RPMI7951 (cell line): ENCODE results near the gene ABCC3. TPM values are rescaled to one million over a fixed set of nuclear protein-coding genes. Genes with fewer than 3 reads are reported as not detected.
"Not testable (repeated sequence)": the region's sequence is repeated elsewhere in the genome, so short reads cannot be mapped to it uniquely, and the experiment has no call there.

Experiments used
- DNase-seq: peaks from one replicate; pipeline ENCODE4 v3.0.0-alpha.2; 2012; ENCODE audit warnings: low read depth
- total RNA-seq: library from RNA; depleted of rRNA; stranded (reverse); fragments of >200 nt; shearing (Covaris generic); gene quantifications from 2 replicates; pipeline ENCODE4 v1.2.3, GENCODE V29; 2014

The ABCC3 gene
- total RNA-seq, 1 experiment from 2014 or later = 28.4 TPM

DNA sequence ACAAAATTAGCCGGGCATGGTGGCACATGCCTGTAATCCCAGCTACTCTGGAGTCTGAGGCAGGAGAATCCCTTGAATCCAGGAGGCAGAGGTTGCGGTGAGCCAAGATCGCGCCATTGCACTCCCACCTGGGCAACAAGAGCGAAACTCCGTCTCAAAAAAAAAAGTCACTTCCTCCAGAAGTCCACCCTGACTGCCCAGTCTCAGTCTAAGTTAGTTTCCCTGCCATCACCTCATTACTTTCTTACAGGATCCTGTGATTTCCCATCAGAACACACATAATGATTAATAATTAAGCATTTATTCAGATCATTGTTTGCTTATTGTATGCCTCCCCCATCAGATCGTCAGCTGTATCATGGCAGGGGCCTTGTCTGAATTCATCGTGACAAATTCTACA, 31.6 kb downstream of the ABCC3 start:
- DNase-seq = no peak

DNA sequence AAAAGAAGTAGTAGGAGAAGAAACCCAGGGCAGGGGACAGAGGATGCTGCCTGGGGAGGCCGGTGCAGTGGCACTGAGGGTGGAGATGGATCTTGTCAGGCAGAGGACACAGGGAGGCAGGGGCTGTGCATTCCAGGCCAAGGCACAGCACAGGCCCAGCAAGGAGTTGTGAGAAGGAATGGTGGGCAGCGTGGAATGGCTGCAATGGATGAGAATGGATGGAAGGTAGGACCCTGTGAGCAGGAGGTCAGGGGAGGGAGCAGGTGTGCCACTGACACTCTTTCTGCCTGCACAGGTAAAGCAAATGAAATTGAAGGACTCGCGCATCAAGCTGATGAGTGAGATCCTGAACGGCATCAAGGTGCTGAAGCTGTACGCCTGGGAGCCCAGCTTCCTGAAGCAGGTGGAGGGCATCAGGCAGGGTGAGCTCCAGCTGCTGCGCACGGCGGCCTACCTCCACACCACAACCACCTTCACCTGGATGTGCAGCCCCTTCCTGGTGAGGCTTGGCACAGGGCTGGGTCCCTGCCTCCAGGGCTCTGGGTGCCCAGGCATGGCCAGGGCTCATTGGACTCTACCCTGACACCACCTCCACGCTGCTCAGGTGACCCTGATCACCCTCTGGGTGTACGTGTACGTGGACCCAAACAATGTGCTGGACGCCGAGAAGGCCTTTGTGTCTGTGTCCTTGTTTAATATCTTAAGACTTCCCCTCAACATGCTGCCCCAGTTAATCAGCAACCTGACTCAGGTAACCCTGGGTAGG, 32.8 kb downstream of the ABCC3 start:
- DNase-seq = no peak

DNA sequence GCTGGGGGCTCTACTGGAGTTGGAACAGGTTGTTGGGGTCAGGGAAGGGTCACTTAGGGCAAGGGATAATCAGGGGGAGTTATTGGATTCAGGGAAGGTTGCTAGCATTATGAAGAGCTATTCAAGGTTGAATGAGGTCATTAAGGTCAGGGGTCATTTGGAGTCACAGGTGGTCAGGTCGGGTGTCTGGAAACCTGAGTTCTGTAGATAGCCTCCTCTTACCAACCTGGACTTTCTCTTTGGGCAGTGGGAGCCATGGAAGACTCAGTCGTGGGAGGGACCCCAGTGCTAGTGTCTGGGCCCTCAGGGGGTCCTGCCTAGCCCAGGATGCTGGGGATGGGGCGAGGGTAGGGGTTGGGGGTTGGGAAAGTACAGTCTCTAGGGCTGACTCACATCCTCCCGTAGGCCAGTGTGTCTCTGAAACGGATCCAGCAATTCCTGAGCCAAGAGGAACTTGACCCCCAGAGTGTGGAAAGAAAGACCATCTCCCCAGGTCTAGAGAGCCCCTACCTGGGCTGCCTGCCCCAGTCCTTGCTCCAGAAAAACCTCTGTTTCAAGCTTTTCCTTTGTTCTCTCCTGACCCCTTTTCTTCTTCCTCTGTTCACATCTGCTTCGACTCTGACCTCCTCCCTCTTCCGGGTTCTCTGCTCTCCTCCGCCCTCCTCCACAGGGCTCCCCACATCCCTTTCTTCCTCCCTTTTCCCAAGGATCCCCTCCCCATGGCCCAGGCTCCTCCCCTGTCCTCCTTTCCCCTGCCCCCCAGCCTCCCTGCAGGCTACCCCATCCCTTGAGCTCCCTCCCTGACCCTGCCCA, 33.5 kb downstream of the ABCC3 start:
- DNase-seq = peak; percentile 53

DNA sequence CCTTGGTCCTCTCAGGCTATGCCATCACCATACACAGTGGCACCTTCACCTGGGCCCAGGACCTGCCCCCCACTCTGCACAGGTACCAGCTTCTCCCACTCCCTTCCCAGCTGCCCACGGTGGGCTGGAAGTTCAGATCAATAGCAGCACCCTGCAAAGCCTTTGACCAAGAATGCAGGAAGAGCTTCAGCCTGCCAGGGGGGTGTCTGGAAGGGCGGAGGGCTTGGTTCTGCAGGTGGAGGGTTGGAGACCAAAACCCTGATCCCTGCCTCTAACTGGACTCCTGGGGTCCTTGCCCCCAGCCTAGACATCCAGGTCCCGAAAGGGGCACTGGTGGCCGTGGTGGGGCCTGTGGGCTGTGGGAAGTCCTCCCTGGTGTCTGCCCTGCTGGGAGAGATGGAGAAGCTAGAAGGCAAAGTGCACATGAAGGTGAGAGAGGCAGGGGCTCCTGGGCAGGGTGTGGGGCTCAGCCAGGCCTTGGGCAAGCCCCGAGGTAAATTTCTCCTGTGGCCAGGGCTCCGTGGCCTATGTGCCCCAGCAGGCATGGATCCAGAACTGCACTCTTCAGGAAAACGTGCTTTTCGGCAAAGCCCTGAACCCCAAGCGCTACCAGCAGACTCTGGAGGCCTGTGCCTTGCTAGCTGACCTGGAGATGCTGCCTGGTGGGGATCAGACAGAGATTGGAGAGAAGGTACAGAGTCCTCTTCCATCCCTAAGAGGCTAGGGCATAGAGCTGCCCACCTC, 34.3 kb downstream of the ABCC3 start:
- DNase-seq = no peak

DNA sequence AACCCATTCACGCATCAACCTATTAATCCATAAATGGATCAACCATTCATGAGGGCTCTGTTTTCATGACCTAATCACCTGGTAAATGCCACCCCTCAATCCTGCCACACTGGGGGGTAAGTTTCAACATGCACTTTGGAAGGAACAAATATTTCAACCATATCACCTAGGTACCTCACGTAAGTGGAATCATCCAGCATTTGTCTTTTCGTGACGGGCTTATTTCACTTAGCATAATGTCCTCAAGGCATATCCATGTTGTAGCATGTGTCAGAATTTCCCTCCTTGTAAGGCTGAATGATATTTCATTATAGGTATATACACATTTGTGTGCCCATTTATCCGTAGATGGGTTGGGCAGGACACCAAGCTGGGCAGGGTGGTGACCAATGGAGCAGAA, 37.4 kb downstream of the ABCC3 start:
- DNase-seq = no peak

DNA sequence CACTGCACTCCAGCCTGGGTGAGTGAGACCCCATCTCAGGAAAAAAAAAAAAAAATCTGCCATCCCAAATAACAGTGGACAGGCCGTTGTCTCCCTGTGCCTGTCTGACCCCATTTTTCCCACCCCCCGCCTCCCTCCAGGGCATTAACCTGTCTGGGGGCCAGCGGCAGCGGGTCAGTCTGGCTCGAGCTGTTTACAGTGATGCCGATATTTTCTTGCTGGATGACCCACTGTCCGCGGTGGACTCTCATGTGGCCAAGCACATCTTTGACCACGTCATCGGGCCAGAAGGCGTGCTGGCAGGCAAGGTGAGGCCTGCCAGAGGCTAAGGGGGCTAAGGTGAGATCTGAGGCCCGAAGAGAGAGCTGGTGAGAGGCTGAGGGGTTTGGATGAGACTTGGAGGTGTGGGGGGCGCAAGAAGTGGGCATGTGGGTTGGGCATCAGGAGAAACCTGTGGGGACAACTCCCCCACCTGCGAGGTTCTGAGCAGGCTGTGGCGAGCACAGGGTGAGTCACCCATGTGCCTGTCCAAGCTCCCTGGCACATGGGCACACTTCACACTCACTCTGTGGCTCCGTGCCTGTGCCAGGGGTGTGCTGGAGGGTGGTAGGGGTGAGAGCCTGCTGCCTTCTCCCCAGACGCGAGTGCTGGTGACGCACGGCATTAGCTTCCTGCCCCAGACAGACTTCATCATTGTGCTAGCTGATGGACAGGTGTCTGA, 38.3 kb downstream of the ABCC3 start:
- DNase-seq = no peak

DNA sequence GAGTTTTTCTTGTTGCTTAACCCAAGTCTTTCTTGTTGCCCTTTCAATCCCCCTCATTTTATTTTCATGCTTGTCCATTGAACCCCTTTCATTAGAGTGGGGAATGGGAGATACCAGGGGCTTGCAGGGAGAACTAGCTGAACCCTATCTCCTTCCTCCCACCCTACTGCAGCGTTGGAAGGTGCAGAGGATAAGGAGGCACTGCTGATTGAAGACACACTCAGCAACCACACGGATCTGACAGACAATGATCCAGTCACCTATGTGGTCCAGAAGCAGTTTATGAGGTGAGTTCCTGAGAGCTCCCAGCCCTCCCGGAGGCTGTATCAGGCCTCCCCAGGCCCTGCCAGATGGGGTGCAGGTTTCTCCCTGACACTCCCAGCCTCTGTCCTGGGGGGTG, 40.5 kb downstream of the ABCC3 start:
- DNase-seq = no peak

DNA sequence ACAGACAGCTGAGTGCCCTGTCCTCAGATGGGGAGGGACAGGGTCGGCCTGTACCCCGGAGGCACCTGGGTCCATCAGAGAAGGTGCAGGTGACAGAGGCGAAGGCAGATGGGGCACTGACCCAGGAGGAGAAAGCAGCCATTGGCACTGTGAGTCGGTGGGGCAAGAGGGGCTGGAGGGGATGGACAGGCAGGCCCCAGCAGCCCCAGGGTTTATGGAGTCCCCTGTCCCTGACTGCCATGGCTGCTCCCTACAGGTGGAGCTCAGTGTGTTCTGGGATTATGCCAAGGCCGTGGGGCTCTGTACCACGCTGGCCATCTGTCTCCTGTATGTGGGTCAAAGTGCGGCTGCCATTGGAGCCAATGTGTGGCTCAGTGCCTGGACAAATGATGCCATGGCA, 40.9 kb downstream of the ABCC3 start:
- no peak for DNase-seq

DNA sequence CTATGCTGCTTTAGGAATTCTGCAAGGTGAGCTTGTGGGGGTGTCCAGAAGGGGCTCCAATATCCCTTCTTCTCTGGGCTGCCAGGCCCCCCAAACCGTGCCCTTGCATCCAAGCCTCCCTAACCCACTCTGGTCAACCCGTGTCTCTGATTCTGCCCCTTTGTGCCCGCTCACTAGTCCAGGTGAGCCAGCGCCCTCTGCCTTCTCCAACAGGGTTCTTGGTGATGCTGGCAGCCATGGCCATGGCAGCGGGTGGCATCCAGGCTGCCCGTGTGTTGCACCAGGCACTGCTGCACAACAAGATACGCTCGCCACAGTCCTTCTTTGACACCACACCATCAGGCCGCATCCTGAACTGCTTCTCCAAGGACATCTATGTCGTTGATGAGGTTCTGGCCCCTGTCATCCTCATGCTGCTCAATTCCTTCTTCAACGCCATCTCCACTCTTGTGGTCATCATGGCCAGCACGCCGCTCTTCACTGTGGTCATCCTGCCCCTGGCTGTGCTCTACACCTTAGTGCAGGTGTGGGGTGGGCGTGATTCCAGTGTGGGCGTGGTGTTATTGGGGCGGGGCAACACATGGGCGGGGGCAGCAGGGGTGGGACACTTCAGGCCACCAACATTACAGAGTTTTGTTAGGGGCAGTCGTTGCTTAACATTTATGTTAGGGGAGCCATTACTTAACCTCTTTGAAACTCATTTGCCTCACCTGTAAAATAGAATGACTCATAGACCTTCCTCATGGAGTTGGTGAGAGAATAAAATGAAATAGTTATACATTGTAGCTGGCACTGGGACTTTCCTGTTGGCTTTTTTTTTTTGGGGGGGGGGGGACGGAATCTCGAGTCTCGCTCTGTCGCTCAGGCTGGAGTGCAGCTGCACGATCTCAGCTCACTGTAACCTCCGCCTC, 41.6 kb downstream of the ABCC3 start:
- no peak for DNase-seq

DNA sequence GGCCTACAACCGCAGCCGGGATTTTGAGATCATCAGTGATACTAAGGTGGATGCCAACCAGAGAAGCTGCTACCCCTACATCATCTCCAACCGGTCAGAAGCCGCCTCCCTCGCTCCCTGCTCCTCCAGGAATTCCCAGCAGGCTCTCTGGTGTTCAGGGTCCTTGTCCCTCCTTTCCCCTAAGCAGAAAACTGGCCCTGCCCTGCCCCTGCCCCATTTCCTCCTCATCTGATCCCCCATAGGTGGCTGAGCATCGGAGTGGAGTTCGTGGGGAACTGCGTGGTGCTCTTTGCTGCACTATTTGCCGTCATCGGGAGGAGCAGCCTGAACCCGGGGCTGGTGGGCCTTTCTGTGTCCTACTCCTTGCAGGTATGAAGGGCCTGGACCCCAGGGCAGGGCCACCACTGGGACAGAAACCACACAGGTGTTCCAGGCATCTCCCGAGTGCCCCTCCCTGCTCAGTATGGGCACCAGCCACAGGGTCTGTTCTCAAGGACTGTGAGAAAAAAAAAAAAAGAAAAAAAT, 43.2 kb downstream of the ABCC3 start:
- no peak for DNase-seq

DNA sequence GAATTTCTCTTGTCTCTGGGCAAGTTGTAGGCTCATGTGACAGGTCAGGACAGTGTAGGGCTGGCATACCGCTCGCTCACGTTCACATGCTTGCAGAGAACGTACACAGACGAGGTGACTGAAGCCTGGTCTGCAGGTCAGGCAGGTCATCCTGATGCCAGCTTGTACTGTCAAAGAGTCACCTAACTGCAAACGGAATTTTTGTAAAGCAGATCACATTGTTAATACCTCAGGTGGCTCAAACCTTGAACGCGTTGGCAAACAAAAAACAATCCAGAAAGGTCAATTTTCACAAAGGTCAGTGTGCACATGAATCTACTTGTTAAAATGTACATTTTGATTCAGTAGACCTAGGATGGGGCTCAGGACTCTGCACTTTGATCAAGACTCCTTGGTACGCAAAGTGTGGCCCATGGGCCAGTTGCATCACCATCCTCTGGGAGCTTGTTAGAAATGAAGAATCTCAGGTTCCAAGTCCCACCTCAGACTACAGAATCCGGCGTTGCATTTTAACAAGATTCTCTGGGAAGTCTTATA, 44.4 kb downstream of the ABCC3 start:
- DNase-seq = no peak

DNA sequence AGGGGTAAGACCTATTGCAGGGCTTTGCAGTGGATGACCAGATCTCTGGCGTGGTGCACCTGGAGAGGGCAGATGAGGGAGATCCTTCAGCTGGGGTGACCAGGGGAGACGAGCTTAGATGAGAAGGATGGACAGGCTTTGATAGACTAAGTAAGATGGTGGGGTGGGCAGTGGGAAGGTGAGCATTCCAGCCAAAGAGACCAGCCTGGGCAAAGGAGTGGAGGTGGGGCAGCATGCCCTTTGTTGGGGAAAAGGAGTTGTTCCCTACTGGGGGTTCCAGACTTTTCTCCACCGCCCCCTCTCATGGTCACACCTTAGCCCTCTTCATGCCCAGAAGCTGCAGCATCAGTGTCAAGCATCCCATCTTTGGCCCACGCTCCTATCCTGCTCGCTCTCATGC, 45.4 kb downstream of the ABCC3 start:
- no peak for DNase-seq

DNA sequence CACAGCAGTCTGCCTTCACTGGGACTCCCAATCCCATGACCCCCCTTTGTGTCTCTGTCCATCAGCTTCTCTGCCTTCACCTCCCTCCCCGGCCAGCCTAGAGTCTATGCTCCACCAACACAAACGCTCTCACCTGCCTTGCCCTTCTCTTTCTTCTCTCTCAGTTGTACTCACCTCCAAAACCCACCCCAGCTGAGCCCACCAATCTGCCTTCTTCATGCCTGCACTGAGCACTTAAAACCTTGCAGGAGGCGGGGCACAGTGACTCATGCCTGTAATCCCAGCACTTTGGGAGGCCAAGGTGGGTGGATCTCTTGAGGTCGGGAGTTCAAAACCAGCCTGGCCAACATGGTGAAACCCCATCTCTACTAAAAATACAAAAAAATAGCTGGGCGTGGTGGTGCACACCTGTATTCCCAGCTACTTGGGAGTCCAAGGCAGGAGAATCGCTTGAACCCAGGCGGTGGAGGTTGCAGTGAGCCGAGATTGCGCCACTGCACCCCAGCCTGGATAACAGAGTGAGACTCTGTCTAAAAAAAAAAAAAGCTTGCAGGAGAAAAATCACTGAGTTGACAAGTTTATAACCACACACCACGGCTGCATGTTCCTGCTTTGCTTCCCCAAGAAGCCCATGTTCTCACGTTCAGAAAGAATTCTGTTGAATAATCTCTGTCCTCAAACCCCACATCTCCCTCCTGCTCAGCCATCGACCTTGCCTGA, 46.0 kb downstream of the ABCC3 start:
- not testable (repeated sequence) for DNase-seq

DNA sequence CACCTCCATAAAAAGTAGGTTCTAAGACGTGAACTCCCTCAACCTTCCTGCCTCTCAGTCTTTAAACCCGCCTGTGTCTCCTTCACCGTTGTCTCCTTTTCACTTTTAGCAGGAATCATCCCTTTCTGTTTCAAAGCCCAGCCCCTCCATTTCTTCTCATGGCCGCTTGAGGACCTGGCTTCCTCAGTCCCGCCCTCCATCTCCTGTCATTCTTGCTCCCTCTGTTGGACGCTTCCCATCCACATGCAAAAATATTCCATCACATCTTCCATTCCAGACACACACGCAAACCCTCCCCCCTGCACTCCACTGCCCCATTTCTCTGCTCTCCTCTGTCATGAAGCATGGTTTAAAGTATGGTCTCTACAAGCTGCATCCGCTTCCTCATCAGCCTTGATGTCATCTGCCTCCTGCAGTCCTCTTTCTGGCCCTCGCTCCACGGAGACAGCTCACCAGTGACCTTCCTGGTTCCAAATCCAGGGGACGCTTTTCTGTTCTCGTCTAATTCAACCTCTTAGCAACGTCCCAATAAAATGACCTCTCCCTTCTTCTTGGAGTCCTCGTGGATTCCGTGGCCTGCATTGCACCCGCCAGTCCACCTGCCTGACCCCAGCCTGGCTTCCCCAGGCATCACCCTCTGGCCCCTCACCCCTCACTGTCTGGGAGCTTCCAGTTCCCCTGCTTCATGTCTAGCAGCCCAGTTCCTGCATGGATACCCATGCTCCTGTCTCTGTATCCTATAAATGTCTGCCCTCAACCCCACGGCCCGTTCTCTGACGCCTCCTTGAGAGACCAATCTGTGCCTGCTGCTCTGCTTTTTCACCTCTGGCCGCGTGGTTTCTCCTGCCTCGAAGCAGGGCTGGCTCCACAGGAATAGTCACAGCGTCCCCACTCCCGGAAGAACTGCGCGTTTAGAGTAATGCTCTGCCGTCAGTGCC, 46.9 kb downstream of the ABCC3 start:
- DNase-seq = peak; percentile 76

DNA sequence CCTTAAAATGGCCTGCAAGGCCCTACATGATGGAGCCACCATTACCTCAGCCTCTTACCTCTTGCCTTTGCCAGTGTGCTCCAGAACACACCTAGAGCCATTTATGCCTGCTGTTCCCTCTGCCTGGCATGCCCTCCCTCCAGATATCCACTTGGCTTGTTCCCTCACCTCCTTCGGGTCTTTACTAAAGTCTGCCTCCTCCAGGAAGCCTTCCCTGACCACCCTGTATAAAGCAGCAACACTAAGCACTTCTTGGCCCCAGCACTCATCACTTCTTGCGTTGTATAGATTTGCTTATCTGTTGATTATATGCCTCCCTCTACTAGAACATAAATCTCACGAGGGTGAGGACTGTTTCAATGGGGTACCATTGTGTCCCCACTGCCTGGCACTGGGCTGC, 47.8 kb downstream of the ABCC3 start:
- no peak for DNase-seq

DNA sequence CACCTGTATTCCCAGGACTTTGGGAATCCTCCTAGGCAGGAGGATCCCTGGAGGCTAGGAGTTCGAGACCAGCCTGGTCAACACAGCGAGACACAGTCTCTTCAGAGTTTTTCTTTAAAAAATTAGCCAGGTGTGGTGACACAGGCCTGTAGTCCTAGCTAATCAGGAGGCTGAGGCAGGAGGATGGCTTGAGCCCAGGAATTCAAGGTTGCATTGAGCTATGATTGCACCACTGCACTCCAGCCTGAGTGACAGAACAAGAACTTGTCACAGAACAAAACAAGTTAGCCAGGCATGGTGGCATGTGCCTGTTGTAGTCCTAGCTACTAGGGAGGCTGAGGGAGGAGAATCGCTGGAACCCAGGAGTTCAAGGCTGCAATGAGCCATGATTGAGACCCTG, 48.3 kb downstream of the ABCC3 start:
- no peak for DNase-seq

DNA sequence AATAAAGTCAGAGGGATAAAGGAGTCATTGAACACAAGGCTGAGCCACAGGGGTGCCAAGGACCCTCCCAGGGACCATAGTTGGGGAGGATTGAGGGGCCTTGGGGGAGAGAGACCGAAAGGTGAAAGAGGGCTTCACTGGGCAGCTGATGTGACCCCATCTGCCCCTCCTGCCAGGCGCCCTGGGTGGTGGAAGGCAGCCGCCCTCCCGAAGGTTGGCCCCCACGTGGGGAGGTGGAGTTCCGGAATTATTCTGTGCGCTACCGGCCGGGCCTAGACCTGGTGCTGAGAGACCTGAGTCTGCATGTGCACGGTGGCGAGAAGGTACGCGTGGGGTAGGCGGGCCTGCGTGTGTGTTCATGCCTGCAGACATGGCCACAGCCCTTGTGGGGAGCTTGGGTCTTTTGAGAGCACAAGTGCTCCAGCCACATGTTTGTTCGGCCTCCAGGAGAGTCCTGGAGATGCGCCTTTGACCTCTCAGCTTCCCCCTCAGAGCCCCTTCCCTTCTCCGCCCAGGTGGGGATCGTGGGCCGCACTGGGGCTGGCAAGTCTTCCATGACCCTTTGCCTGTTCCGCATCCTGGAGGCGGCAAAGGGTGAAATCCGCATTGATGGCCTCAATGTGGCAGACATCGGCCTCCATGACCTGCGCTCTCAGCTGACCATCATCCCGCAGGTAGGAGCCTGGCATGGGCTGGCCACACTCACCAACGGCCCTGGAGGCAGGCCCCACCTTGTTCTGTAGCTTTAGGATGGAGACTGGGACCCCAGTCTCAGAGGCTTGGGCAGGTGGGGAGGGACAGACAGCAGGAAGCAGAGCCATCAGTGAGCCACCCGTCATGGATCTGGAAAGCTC, 49.0 kb downstream of the ABCC3 start:
- no peak for DNase-seq

DNA sequence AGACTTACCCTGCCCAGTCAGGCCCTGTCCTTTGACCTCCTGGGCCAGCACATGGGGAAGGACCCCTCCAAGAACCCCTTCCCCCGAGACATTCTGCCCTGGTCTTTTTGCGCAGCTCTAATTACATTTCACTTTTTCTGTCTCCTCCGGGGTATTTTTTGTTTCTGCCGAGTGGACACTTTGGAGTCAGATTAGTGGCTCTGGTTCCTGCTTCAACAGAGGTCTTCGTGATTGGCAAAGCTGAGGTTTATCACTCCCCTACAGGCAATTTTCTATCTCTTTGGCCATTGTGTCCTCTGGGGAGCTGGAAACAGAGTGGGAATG, 49.6 kb downstream of the ABCC3 start:
- no peak for DNase-seq
